NOMO-1 (cell line): ENCODE data around the gene TRPV5.
A peak's percentile ranks its signal among the peaks of the same experiment; 100 is the strongest.

Source experiments
- DNase-seq, 2 experiments: peaks; one replicate each; lab custom pipeline; 2025; ENCODE audit not compliant: unreplicated experiment in 2 of 2; lab: John Stamatoyannopoulos, UW

Gene TRPV5

DNA sequence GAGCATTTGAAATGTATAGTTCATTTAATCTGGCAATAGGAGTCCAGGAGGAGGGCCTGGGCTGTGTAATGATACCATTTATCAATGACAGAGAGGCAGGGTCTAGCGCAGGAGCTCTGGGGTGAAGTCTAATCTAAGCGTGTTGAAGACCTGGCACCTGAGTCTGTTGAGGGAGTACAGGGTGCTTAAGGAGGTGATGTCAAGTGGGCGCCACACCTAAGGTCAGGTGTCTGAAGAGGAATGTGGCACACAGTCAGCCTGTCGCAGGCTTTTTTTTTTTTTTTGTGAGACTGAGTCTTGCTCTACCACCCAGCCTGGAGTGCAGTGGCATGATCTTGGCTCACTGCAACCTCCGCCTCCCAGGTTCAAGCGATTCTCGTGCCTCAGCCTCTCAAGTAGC is 8.0 kb upstream of the TRPV5 start:
- no peak for DNase-seq

DNA sequence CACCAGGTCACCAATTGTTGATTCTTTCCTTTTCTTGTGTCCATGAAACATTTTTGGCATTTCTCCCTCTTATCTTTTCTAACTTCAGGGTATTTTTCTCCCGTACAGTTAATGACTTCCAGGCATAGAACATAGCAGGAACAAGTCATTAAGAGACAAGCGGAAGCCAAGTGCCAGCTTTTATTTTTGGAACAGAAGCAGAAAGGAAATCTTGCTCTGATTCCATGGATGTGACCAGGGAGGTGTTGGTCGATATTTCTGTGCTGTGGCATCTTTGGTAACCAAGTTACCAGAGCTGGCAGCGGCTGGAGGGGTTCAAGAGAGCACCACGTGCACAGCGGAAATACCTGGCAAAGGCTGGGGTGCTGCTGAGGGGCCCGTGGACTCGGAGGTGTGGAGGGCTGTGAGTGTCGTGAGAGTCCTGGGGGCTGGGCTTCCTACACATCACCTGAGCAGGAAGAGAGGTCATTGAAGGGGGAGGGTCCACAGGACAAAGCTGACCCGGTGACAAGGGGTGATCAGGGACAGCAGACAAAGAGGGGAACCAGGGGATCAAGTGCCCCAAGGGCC is 7.5 kb upstream of the TRPV5 start:
- DNase-seq: no peak

DNA sequence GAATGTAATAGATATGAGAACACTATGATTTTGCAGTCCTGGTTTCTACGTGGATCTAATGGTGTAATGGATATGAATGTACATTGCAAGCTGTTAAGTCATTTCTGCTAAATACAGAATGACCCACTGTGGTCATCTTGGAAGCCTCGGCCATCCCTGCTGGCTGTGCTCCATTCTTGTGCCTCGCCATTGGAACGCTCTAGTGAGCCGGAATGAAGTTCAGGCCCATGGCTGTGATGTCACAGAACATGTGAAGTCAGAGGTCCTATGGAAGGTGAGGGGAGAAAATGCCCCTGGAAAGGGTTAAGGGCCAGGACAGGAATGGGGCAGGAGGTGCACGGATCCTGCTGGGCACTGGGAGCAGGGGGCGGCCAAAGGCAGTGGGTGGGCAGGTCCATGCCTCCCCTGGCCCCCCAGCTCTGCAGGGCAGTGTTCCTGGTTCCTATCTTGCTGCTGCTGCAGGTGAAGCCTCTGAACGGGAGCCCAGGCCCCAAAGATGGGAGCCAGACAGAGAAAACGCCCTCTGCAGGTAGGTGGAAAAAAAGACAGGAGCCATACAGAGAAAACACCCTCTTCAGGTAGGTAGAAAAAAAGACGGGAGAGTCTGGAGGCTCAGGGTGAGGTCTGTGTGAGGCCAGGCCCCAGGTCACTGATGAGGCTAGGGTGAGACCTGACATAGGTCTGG is 5.8 kb upstream of the TRPV5 start, which contains the start of gene LLCFC1:
TSS of gene LLCFC1 (plus strand) at position 259 of the 685 bp plus-strand sequence. CDS start at position 397, 138 bp downstream.
- no peak for DNase-seq

GRCh38 chr7:142938611-142939010 is 5.1 kb upstream of the TRPV5 start:
- DNase-seq: no peak

- no peak for DNase-seq
These were observed 2.5 kb upstream of the TRPV5 start for GRCh38 chr7:142935941-142936565.

- DNase-seq: no peak
These were observed 510 bp upstream of the TRPV5 start for GRCh38 chr7:142934056-142934455.

- DNase-seq: no peak
These were observed 462 bp downstream of the TRPV5 start for GRCh38 chr7:142933092-142933475.

- DNase-seq: no peak
These were observed 1.0 kb downstream of the TRPV5 start for GRCh38 chr7:142932386-142933091.

- DNase-seq: no peak
These were observed 3.3 kb downstream of the TRPV5 start for GRCh38 chr7:142930126-142930730.

DNA sequence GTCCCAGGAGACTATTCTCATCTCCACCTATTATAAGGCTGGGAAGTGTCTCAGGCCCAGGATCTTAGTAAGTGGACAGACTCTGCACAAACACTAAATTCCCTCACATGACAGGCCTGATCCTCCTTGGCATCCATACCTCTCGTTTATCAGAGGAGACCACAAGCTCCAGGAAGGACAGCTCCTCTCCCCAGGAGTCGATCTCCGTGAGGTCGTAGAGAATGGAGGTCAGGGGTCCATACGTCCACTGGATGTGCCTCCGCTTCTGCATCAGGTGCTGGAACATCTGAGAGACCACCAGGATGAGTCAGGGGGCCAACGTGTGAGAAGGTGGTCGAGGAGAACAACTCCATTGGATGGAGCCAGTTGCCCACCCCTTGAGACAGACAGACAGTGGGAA is 5.6 kb downstream of the TRPV5 start:
- DNase-seq: no peak

DNA sequence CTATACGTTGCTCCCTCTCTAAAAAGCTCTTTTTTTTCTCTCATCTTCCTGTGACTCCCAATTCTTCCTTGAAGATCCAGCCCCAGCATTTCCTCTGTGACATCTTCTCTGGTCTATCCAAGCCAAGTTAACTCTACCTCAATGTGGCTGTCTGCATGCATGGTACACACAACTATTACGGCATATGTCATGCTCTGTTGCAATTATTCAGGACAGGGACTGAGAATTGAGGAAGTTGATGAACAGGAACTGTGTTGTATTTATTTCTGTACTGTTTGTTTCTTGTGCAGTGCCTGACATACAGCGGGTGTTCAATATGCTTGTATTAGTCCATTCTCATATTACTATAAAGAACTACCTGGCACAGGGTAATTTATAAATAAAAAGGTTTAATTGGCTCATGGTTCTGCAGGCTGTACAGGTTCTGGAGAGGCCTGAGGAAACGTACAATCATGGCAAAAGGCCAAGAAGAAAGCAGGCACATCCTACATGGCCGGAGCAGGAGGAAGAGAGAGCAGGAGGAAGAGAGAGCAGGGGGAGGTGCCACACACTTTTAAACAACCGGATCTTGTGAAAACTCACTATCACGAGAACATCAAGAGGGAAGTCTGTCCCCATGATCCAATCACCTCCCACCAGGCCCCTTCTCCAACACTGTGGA is 6.3 kb downstream of the TRPV5 start:
- DNase-seq: peak; percentile 37 to 69

GRCh38 chr7:142925413-142925812 is 8.1 kb downstream of the TRPV5 start:
- no peak for DNase-seq

GRCh38 chr7:142923391-142923790 is 10.2 kb downstream of the TRPV5 start:
- DNase-seq: no peak

DNA sequence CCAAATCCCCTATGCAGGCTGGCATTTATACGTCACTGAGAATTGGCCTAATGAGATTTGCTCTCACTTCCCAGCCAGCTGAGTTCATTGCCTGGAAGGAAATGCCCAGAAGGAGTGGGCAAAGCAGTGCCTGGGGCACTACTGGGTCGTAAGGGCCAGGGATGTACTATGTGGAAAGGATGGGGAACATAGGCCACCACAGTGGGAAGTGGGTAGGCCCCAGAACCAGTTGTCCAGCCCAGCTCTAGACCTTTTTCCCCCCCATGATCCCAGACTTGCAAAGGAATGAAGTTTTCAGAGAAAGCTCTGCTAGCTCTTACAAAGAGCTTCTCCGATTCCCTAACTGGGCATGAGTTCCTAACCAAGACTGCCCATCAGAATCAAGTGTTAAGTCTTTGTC is 13.9 kb downstream of the TRPV5 start:
- no peak for DNase-seq

- no peak for DNase-seq
These were observed 14.6 kb downstream of the TRPV5 start for GRCh38 chr7:142918901-142919300.

GRCh38 chr7:142917447-142917846 is 16.1 kb downstream of the TRPV5 start:
- DNase-seq: no peak

DNA sequence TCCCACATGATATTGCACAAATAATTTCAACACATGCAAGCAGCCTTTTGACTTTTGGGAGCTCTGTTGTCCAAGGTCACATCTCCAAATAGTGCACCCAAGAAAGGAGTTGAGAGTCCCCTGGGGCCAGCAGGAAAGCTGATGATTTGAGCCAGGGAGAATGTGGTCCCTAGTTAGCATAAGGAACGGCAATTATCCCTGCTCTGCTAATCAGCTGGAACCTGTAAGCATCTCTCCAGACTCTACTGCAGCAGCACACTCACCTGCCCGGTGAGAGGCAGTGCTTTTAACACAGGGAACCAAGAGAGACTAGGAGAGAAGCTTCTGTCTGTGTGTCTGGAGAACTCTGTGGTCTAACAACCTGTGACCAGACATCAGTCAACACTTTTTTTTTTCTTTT is 17.0 kb downstream of the TRPV5 start:
- no peak for DNase-seq

- no peak for DNase-seq
These were observed 18.2 kb downstream of the TRPV5 start for GRCh38 chr7:142915315-142915714.

GRCh38 chr7:142914121-142914520 is 19.4 kb downstream of the TRPV5 start:
- no peak for DNase-seq

DNA sequence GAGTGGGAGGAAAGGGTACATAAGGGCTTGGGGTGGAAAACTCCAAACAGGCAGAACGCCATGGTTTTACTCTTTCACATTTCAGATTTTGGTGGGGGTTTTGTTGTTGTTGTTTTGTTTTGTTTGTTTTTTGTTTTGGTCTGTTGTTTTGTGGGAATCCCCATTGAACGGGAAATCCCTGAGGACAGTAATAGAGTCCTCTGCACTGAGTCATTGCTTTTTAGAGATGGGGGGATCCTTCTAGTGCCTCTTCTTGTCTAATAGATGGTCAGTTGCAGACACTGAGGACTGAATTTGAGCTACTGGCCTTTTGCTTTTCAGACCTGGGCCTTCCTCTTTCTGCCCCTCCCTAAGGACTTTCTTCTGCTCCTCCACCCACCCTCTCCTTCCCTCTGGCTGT is 20.0 kb downstream of the TRPV5 start:
- no peak for DNase-seq

DNA sequence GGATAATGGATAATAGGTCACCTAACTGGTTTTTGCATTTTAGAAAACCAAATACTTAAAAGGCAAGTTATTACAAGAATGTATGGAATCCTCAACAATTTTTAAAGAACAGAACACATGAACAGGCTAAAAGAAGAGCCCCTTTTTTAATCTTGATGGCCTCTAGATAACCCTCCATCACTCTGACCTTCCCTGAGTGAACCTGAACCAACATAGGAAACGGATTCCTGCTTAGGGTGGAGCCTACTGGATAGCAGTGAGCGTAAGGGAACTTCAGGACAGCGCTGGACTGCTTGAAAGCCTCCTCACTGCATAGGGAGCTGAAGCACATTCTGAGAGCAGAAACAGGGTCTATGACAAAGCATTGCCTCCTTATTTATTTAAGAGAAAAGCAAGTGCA is 20.5 kb downstream of the TRPV5 start:
- DNase-seq: no peak
